MCF 10A (cell line): ENCODE results near the gene BAIAP3. TPM values are rescaled to one million over a fixed set of nuclear protein-coding genes. Genes with fewer than 3 reads are reported as not detected.

Experiments used
- BruUV-seq: library from RNA; stranded (reverse); fragments of 400-500 nt; replicated peaks from 2 replicates; lab custom pipeline; 2021; lab: Mats Ljungman, UMichigan
- CTCF ChIA-PET: fragments of 300-600 bp; sonication (Branson Sonifier 250); formaldehyde crosslinking; extraction: SDS; loops from one replicate; lab custom pipeline; 2021; ENCODE audit warnings: antibody characterized with exemption, inconsistent platforms; lab: Yijun Ruan, JAX
- POLR2A ChIA-PET: fragments of 300-600, 350-650 bp; sonication (Branson Sonifier 250); formaldehyde crosslinking; extraction: SDS; loops from one replicate; lab custom pipeline; 2020; ENCODE audit warnings: antibody characterized with exemption, inconsistent platforms; lab: Yijun Ruan, JAX
- DNase-seq: peaks from one replicate; pipeline ENCODE4 v3.0.0-alpha.2; 2018; ENCODE audit not compliant: unreplicated experiment
- H3K27ac Mint-ChIP-seq: one replicate; pipeline ENCODE4 v1.8.0; 2022; ENCODE audit warnings: mild to moderate bottlenecking, low read depth, mixed read lengths; ENCODE audit not compliant: unreplicated experiment
- H3K27me3 Mint-ChIP-seq: one replicate; pipeline ENCODE4 v1.8.0; 2022; ENCODE audit warnings: mixed read lengths; ENCODE audit not compliant: insufficient read depth, unreplicated experiment
- H3K36me3 Mint-ChIP-seq: one replicate; pipeline ENCODE4 v1.8.0; 2022; ENCODE audit warnings: mild to moderate bottlenecking, moderate library complexity, mixed read lengths; ENCODE audit not compliant: insufficient read depth, unreplicated experiment
- H3K4me1 Mint-ChIP-seq: one replicate; pipeline ENCODE4 v1.8.0; 2022; ENCODE audit warnings: mixed read lengths; ENCODE audit not compliant: insufficient read depth, unreplicated experiment
- H3K4me3 Mint-ChIP-seq: one replicate; pipeline ENCODE4 v1.8.0; 2022; ENCODE audit warnings: mild to moderate bottlenecking, moderate library complexity, mixed read lengths; ENCODE audit not compliant: unreplicated experiment
- H3K9me3 Mint-ChIP-seq: one replicate; pipeline ENCODE4 v1.8.0; 2022; ENCODE audit warnings: mixed read lengths; ENCODE audit not compliant: unreplicated experiment
- intact Hi-C: fragments of 100-400 bp; cut with micrococcal nuclease; formaldehyde crosslinking; loops from 2 replicates; pipeline ENCODE4 v1.14.1; 2022
- total RNA-seq: library from RNA; stranded (reverse); gene quantifications from 2 replicates; pipeline ENCODE4 v1.2.3, GENCODE V29; 2022
- TF ChIP-seq, protein P1 (sequence below): fragments of 200-600 bp; IDR thresholded peaks from one replicate; pipeline ENCODE4 v1.8.0; 2022; ENCODE audit warnings: antibody characterized with exemption, mild to moderate bottlenecking; ENCODE audit not compliant: unreplicated experiment

BAIAP3 gene
- total RNA-seq, 1 experiment from 2014 or later, result 0.75 TPM

DNA sequence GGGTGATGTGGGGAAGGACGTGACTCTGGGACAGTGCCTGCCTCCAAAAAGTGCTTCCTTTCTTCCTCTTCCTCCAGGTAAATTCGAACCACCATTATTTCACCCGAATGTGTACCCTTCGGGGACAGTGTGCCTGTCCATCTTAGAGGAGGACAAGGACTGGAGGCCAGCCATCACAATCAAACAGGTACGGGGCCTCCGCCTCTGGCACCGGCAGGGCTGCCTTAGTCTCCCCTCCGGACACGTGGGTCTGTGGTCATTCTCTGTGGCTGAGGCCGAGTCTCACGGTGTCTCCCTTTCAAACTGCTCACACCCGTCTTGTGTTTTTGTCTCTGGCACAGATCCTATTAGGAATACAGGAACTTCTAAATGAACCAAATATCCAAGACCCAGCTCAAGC, 13.3 kb upstream of the BAIAP3 start:
- intact Hi-C loops, result no loop called here
- BruUV-seq, result no TSS peak
- H3K36me3 Mint-ChIP-seq, result peaks cover 89% of the 10 kb centered on the region

DNA sequence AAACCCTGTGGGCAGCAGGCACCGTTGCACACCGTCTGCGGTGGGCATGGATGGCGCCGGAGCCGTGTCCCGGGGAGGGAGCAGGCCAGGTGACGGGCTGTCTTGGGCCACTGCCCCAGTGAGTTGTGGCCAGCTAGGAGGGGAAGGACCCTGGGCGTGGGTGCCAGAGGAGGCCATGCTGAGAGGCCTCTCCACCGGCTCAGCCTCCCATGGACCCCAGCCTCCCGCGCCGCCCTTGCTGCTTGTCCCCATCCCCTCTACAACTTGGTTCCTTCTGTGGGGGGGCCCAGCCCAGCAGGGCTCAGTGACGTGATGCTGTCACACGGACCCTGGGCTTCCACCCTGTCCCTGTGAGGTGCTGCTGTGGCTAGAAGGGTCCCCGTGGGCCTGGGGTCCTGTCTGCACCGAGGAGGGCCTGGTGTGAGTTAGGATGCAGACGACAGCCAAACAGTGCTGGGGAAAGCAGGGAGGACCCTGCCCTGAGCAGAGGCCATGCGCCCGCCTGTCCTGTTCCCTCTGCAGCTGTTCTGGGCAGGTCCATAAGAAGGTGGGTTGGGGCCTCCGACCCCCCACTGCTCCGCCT, 12.7 kb upstream of the BAIAP3 start:
- TF ChIP-seq, protein P1, sequence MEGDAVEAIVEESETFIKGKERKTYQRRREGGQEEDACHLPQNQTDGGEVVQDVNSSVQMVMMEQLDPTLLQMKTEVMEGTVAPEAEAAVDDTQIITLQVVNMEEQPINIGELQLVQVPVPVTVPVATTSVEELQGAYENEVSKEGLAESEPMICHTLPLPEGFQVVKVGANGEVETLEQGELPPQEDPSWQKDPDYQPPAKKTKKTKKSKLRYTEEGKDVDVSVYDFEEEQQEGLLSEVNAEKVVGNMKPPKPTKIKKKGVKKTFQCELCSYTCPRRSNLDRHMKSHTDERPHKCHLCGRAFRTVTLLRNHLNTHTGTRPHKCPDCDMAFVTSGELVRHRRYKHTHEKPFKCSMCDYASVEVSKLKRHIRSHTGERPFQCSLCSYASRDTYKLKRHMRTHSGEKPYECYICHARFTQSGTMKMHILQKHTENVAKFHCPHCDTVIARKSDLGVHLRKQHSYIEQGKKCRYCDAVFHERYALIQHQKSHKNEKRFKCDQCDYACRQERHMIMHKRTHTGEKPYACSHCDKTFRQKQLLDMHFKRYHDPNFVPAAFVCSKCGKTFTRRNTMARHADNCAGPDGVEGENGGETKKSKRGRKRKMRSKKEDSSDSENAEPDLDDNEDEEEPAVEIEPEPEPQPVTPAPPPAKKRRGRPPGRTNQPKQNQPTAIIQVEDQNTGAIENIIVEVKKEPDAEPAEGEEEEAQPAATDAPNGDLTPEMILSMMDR, result no peak

More for the DNA sequence above, 13.3 kb upstream of the BAIAP3 start:
- no peaks in the 10 kb centered on the region for H3K4me1 Mint-ChIP-seq
- TF ChIP-seq, protein P1, result no peak
- no peak overlapping the region for H3K4me3 Mint-ChIP-seq
- ChIA-PET CTCF (interaction anchor here (0.6 kb wide), 1 partner anchor 46 kb away, joined by 4 read pairs; no protein-coding TSS in a partner anchor), POLR2A (no interaction called here)
- no peaks in the 10 kb centered on the region for H3K9me3 Mint-ChIP-seq
- H3K27me3 Mint-ChIP-seq, result no peaks in the 10 kb centered on the region
- DNase-seq, result no peak
- no peak overlapping the region for H3K27ac Mint-ChIP-seq

DNA sequence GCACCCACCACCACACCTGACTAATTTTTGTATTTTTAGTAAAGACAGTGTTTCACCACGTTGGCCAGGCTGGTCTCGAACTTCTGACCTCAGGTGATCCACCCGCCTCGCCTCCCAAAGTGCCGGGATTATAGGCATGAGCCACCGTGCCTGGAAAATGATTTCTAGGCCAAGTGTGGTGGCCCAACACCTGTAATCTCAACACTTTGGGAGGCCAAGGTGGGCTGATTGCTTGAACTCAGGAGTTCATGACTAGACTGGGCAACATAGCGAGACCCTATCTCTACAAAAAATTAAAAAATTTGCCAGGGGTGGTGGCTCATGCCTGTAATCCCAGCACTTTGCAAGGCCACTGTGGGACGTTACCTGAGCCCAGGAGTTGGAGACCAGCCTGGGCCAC, 11.0 kb upstream of the BAIAP3 start:
- no peak for DNase-seq
- no TSS peak for BruUV-seq
- CTCF ChIA-PET, result interaction anchor here (0.6 kb wide), 1 partner anchor 24 kb away, joined by 3 read pairs; no protein-coding TSS in a partner anchor
- Mint-ChIP-seq H3K4me3 (no peak overlapping the region), H3K36me3 (peaks cover 68% of the 10 kb centered on the region), H3K27me3 (no peaks in the 10 kb centered on the region), H3K4me1 (no peaks in the 10 kb centered on the region), H3K9me3 (no peaks in the 10 kb centered on the region), H3K27ac (no peak overlapping the region)
- intact Hi-C loops, result no loop called here
- TF ChIP-seq, protein P1, result no peak
- POLR2A ChIA-PET, result no interaction called here

More for the DNA sequence above, 12.7 kb upstream of the BAIAP3 start:
- intact Hi-C loops, result no loop called here
- no TSS peak for BruUV-seq
- DNase-seq, result no peak
- Mint-ChIP-seq H3K4me1 (no peaks in the 10 kb centered on the region), H3K4me3 (no peak overlapping the region), H3K27me3 (no peaks in the 10 kb centered on the region), H3K9me3 (no peaks in the 10 kb centered on the region), H3K27ac (no peak overlapping the region), H3K36me3 (peaks cover 84% of the 10 kb centered on the region)
- ChIA-PET CTCF (interaction anchor here (0.6 kb wide), 1 partner anchor 46 kb away, joined by 4 read pairs; no protein-coding TSS in a partner anchor), POLR2A (no interaction called here)

DNA sequence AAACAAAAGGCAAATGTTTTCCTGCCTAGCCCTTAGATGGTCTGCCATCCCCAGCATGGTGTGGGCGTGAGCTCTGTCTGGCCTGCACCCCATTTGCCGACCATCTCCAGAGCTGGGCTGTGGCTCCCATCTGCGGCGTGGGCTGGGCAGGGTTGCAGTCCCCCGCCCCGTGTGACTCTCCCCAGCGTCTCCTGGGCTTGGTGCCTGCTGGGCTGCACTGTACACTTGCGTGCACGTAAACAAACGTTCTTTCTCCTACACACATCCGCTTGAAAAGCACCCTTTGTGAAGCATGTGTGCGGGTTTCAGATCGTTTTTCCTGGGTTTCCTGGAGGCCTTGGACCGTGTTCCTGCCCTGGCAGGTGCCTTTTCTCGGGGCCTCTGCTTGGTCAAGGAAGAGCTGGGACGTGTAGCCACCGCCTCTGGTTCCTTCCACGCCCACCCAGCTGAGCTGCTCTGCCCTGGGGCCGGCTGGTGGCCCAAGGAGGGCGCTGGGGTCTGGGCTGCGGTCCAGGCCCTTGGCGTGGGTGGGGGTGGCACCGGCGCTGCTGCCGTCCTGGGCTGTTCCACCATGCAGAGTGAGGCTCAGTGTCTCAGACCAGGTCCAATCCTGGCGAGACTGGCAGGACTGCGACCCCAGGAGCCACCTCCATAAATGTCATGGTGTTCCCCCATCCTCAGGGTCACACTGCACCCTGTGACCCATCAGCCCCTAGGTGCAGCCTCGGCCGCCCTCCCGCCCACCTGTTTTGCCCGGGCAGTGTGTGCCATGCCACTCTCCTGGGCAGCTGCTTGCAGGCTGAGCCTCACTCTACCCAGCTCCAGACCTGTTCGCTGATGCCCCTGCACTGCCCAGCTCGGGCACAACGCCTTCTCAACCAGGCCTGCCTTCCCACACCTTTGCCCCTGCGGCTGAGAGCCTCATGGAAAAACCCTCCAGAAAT, 9.9 kb upstream of the BAIAP3 start:
- H3K27me3 Mint-ChIP-seq, result no peaks in the 10 kb centered on the region
- ChIA-PET CTCF (interaction anchor here (0.6 kb wide), 2 partner anchors 22 to 23 kb away, joined by 3 to 5 read pairs; no protein-coding TSS in a partner anchor), POLR2A (no interaction called here)
- TF ChIP-seq, protein P1, result no peak
- peaks cover 56% of the 10 kb centered on the region for H3K36me3 Mint-ChIP-seq
- no TSS peak for BruUV-seq
- intact Hi-C loops, result no loop called here
- no peaks in the 10 kb centered on the region for H3K4me1 Mint-ChIP-seq
- no peaks in the 10 kb centered on the region for H3K9me3 Mint-ChIP-seq
- H3K4me3 Mint-ChIP-seq, result no peak overlapping the region
- no peak for DNase-seq
- no peak overlapping the region for H3K27ac Mint-ChIP-seq
